ENCODE measurements around the gene ARMC7.
"Not testable (repeated sequence)": the region's sequence is repeated elsewhere in the genome, so short reads cannot be mapped to it uniquely, and the experiment has no call there.

ARMC7 gene

GRCh38 chr17:75159196-75160031 lies 49.6 kb downstream of the ARMC7 start:
- Histone ChIP-seq H3K27me3 (ENCODE audit: control insufficient read depth in 5 of 5, insufficient read depth in 4 of 5, low read length in 5 of 5) (no peaks in the 10 kb centered on the region), H3K4me1 (ENCODE audit: control insufficient read depth in 5 of 5, insufficient read depth in 5 of 5, low read length in 5 of 5) (peaks cover 0 to 6% (median 5%) of the 10 kb centered on the region in 5 donors), H3K4me3 (ENCODE audit: low read depth in 1 of 5, low read length in 5 of 5) (no peak overlapping the region), H3K27ac (ENCODE audit: low read depth, low read length) (no peak overlapping the region), H3K9me3 (ENCODE audit: control insufficient read depth in 5 of 5, low read length in 5 of 5) (no peaks in the 10 kb centered on the region), H3K9ac (ENCODE audit: low read length in 5 of 5) (no peak overlapping the region), H3K36me3 (ENCODE audit: control insufficient read depth in 5 of 5, insufficient read depth in 5 of 5, low read length in 5 of 5) (peaks cover 0 to 4% (median 2%) of the 10 kb centered on the region in 5 donors)

- no peaks in the 10 kb centered on the region for H3K9me3 ChIP-seq (ENCODE audit: control insufficient read depth in 5 of 5, low read length in 5 of 5)
- no peak overlapping the region for H3K27ac ChIP-seq (ENCODE audit: low read depth, low read length)
- H3K4me3 ChIP-seq (ENCODE audit: low read depth in 1 of 5, low read length in 5 of 5) = no peak overlapping the region
- no peaks in the 10 kb centered on the region for H3K4me1 ChIP-seq (ENCODE audit: control insufficient read depth in 5 of 5, insufficient read depth in 5 of 5, low read length in 5 of 5)
- no peaks in the 10 kb centered on the region for H3K27me3 ChIP-seq (ENCODE audit: control insufficient read depth in 5 of 5, insufficient read depth in 4 of 5, low read length in 5 of 5)
- no peak overlapping the region for H3K9ac ChIP-seq (ENCODE audit: low read length in 5 of 5)
- H3K36me3 ChIP-seq (ENCODE audit: control insufficient read depth in 5 of 5, insufficient read depth in 5 of 5, low read length in 5 of 5) = peaks cover 0 to 7% (median 3%) of the 10 kb centered on the region in 5 donors
These were observed 50.4 kb downstream of the ARMC7 start for GRCh38 chr17:75160211-75160610.

- H3K27me3 ChIP-seq (ENCODE audit: control insufficient read depth in 5 of 5, insufficient read depth in 4 of 5, low read length in 5 of 5) = no peaks in the 10 kb centered on the region
- H3K9ac ChIP-seq (ENCODE audit: low read length in 5 of 5) = no peak overlapping the region
- H3K4me3 ChIP-seq (ENCODE audit: low read depth in 1 of 5, low read length in 5 of 5) = no peak overlapping the region
- peaks cover 6 to 25% (median 16%) of the 10 kb centered on the region in 5 donors for H3K36me3 ChIP-seq (ENCODE audit: control insufficient read depth in 5 of 5, insufficient read depth in 5 of 5, low read length in 5 of 5)
- H3K4me1 ChIP-seq (ENCODE audit: control insufficient read depth in 5 of 5, insufficient read depth in 5 of 5, low read length in 5 of 5) = no peaks in the 10 kb centered on the region
- H3K9me3 ChIP-seq (ENCODE audit: control insufficient read depth in 5 of 5, low read length in 5 of 5) = no peaks in the 10 kb centered on the region
- H3K27ac ChIP-seq (ENCODE audit: low read depth, low read length) = no peak overlapping the region
These were observed 53.3 kb downstream of the ARMC7 start for GRCh38 chr17:75163074-75163473.

GRCh38 chr17:75164606-75165005 lies 54.8 kb downstream of the ARMC7 start:
- not testable (repeated sequence) for H3K27ac ChIP-seq (ENCODE audit: low read depth, low read length); H3K4me3 ChIP-seq (ENCODE audit: low read depth in 1 of 5, low read length in 5 of 5); H3K9me3 ChIP-seq (ENCODE audit: control insufficient read depth in 5 of 5, low read length in 5 of 5); H3K4me1 ChIP-seq (ENCODE audit: control insufficient read depth in 5 of 5, insufficient read depth in 5 of 5, low read length in 5 of 5); H3K27me3 ChIP-seq (ENCODE audit: control insufficient read depth in 5 of 5, insufficient read depth in 4 of 5, low read length in 5 of 5); H3K9ac ChIP-seq (ENCODE audit: low read length in 5 of 5)
- H3K36me3 ChIP-seq (ENCODE audit: control insufficient read depth in 5 of 5, insufficient read depth in 5 of 5, low read length in 5 of 5) = peaks cover 6 to 30% (median 21%) of the 10 kb centered on the region in 5 donors

- Histone ChIP-seq H3K27ac (ENCODE audit: low read depth, low read length) (no peak overlapping the region), H3K4me3 (ENCODE audit: low read depth in 1 of 5, low read length in 5 of 5) (no peak overlapping the region), H3K4me1 (ENCODE audit: control insufficient read depth in 5 of 5, insufficient read depth in 5 of 5, low read length in 5 of 5) (no peaks in the 10 kb centered on the region), H3K36me3 (ENCODE audit: control insufficient read depth in 5 of 5, insufficient read depth in 5 of 5, low read length in 5 of 5) (peaks cover 9 to 50% (median 30%) of the 10 kb centered on the region in 5 donors), H3K9me3 (ENCODE audit: control insufficient read depth in 5 of 5, low read length in 5 of 5) (no peaks in the 10 kb centered on the region), H3K27me3 (ENCODE audit: control insufficient read depth in 5 of 5, insufficient read depth in 4 of 5, low read length in 5 of 5) (no peaks in the 10 kb centered on the region), H3K9ac (ENCODE audit: low read length in 5 of 5) (no peak overlapping the region)
These were observed 59.2 kb downstream of the ARMC7 start for GRCh38 chr17:75168998-75169397.

GRCh38 chr17:75173526-75173925 lies 63.8 kb downstream of the ARMC7 start:
- Histone ChIP-seq H3K4me1 (ENCODE audit: control insufficient read depth in 5 of 5, insufficient read depth in 5 of 5, low read length in 5 of 5) (no peaks in the 10 kb centered on the region), H3K4me3 (ENCODE audit: low read depth in 1 of 5, low read length in 5 of 5) (no peak overlapping the region), H3K9me3 (ENCODE audit: control insufficient read depth in 5 of 5, low read length in 5 of 5) (no peaks in the 10 kb centered on the region), H3K36me3 (ENCODE audit: control insufficient read depth in 5 of 5, insufficient read depth in 5 of 5, low read length in 5 of 5) (peaks cover 2 to 60% (median 41%) of the 10 kb centered on the region in 5 donors), H3K9ac (ENCODE audit: low read length in 5 of 5) (peak overlapping the region in 1 of 5 donors; percentile 39), H3K27ac (ENCODE audit: low read depth, low read length) (no peak overlapping the region), H3K27me3 (ENCODE audit: control insufficient read depth in 5 of 5, insufficient read depth in 4 of 5, low read length in 5 of 5) (no peaks in the 10 kb centered on the region)

- Histone ChIP-seq H3K9ac (ENCODE audit: low read length in 5 of 5) (no peak overlapping the region), H3K27ac (ENCODE audit: low read depth, low read length) (no peak overlapping the region), H3K4me3 (ENCODE audit: low read depth in 1 of 5, low read length in 5 of 5) (no peak overlapping the region), H3K36me3 (ENCODE audit: control insufficient read depth in 5 of 5, insufficient read depth in 5 of 5, low read length in 5 of 5) (peaks cover 2 to 64% (median 46%) of the 10 kb centered on the region in 5 donors), H3K27me3 (ENCODE audit: control insufficient read depth in 5 of 5, insufficient read depth in 4 of 5, low read length in 5 of 5) (no peaks in the 10 kb centered on the region), H3K4me1 (ENCODE audit: control insufficient read depth in 5 of 5, insufficient read depth in 5 of 5, low read length in 5 of 5) (peaks cover 0 to 6% (median 4%) of the 10 kb centered on the region in 5 donors), H3K9me3 (ENCODE audit: control insufficient read depth in 5 of 5, low read length in 5 of 5) (no peaks in the 10 kb centered on the region)
These were observed 65.2 kb downstream of the ARMC7 start for GRCh38 chr17:75174996-75175395.

GRCh38 chr17:75176625-75177024 lies 66.9 kb downstream of the ARMC7 start:
- Histone ChIP-seq H3K27ac (ENCODE audit: low read depth, low read length) (no peak overlapping the region), H3K4me3 (ENCODE audit: low read depth in 1 of 5, low read length in 5 of 5) (no peak overlapping the region), H3K27me3 (ENCODE audit: control insufficient read depth in 5 of 5, insufficient read depth in 4 of 5, low read length in 5 of 5) (no peaks in the 10 kb centered on the region), H3K9me3 (ENCODE audit: control insufficient read depth in 5 of 5, low read length in 5 of 5) (no peaks in the 10 kb centered on the region), H3K36me3 (ENCODE audit: control insufficient read depth in 5 of 5, insufficient read depth in 5 of 5, low read length in 5 of 5) (peaks cover 2 to 64% (median 46%) of the 10 kb centered on the region in 5 donors), H3K4me1 (ENCODE audit: control insufficient read depth in 5 of 5, insufficient read depth in 5 of 5, low read length in 5 of 5) (peaks cover 2 to 18% (median 14%) of the 10 kb centered on the region in 5 donors), H3K9ac (ENCODE audit: low read length in 5 of 5) (no peak overlapping the region)

- peaks cover 2 to 26% (median 18%) of the 10 kb centered on the region in 5 donors for H3K4me1 ChIP-seq (ENCODE audit: control insufficient read depth in 5 of 5, insufficient read depth in 5 of 5, low read length in 5 of 5)
These were observed 68.7 kb downstream of the ARMC7 start for GRCh38 chr17:75178453-75178852.

More at GRCh38 chr17:75178453-75178852, 68.7 kb downstream of the ARMC7 start:
- H3K36me3 ChIP-seq (ENCODE audit: control insufficient read depth in 5 of 5, insufficient read depth in 5 of 5, low read length in 5 of 5) = peaks cover 2 to 51% (median 39%) of the 10 kb centered on the region in 5 donors
- no peaks in the 10 kb centered on the region for H3K27me3 ChIP-seq (ENCODE audit: control insufficient read depth in 5 of 5, insufficient read depth in 4 of 5, low read length in 5 of 5)
- H3K27ac ChIP-seq (ENCODE audit: low read depth, low read length) = no peak overlapping the region
- no peak overlapping the region for H3K9ac ChIP-seq (ENCODE audit: low read length in 5 of 5)
- no peaks in the 10 kb centered on the region for H3K9me3 ChIP-seq (ENCODE audit: control insufficient read depth in 5 of 5, low read length in 5 of 5)
- no peak overlapping the region for H3K4me3 ChIP-seq (ENCODE audit: low read depth in 1 of 5, low read length in 5 of 5)
